ENCODE measurements around the gene SP140L. TPM values are rescaled to one million over a fixed set of nuclear protein-coding genes. Genes with fewer than 3 reads are reported as not detected.
"Not testable (repeated sequence)": the region's sequence is repeated elsewhere in the genome, so short reads cannot be mapped to it uniquely, and the experiment has no call there.

SP140L gene
- polyA plus RNA-seq, 1 of the 3 experiments (the other 2 are of a cell fraction): 13.5 TPM

- no peak for TF ChIP-seq CTCF (IDR thresholded peaks at IDR 0.05)
Measured at GRCh38 chr2:230405824-230406223, 78.8 kb downstream of the SP140L start (continued).

GRCh38 chr2:230408244-230408842 lies 81.3 kb downstream of the SP140L start:
- Histone ChIP-seq H4K20me1 (ENCODE audit: insufficient read depth) (no peaks in the 10 kb centered on the region), H2AFZ (ENCODE audit: low read depth) (no peak overlapping the region), H3K9ac (no peak overlapping the region), H3K27me3 (ENCODE audit: insufficient read depth) (no peaks in the 10 kb centered on the region), H3K27ac (ENCODE audit: low read depth in 2 of 2, low read length in 1 of 2) (peak overlapping the region in 1 of 2 experiments; percentile 70; a peak in 2 of 4 replicates), H3K9me2 (no peaks in the 10 kb centered on the region), H3K9me3 (no peaks in the 10 kb centered on the region), H3K4me1 (ENCODE audit: control insufficient read depth in 1 of 2, insufficient read depth in 2 of 2, low read depth in 1 of 2, low read length in 1 of 2) (peaks cover 12 to 13% of the 10 kb centered on the region in 2 experiments; a peak in 3 of 4 replicates), H3K79me2 (ENCODE audit: insufficient read depth) (no peaks in the 10 kb centered on the region), H3F3A (replicated peaks; ENCODE audit: insufficient read depth) (peaks cover 15% of the 10 kb centered on the region), H3K4me3 (ENCODE audit: low read depth in 2 of 2, low read length in 1 of 2) (no peak overlapping the region), H3K4me2 (0 out of 2 replicates have a peak overlapping the region, but pooled peaks have one; percentile 31), H3K36me3 (replicated peaks in 1 of 2; ENCODE audit: control insufficient read depth in 1 of 2, insufficient read depth in 2 of 2, low read length in 1 of 2) (peaks cover 4 to 9% of the 10 kb centered on the region in 2 experiments)
- TF ChIP-seq IRF3 (IDR thresholded peaks at IDR 0.05; ENCODE audit: low read depth, low read length) (no peak), SIN3A (IDR thresholded peaks at IDR 0.05; ENCODE audit: borderline replicate concordance, low read depth, low read length) (no peak), RXRA (IDR thresholded peaks at IDR 0.05; ENCODE audit: borderline replicate concordance, low read depth) (no peak), NFIC (IDR thresholded peaks at IDR 0.05; ENCODE audit: borderline replicate concordance) (peak; percentile 84), GATA2 (CRISPR knock-in tag; IDR thresholded peaks at IDR 0.05) (no peak), TCF12 (IDR thresholded peaks at IDR 0.05) (peak; percentile 40), CHD2 (IDR thresholded peaks at IDR 0.05; ENCODE audit: low read length, partially characterized antibody) (no peak), NRF1 (IDR thresholded peaks at IDR 0.05; ENCODE audit: low read depth, low read length) (no peak), GABPA (IDR thresholded peaks at IDR 0.05; ENCODE audit: low read depth) (no peak), PBX3 (IDR thresholded peaks at IDR 0.05) (no peak), USF2 (IDR thresholded peaks at IDR 0.05; ENCODE audit: borderline replicate concordance, low read depth, low read length) (no peak), EP300 (IDR thresholded peaks at IDR 0.05; ENCODE audit: borderline replicate concordance in 1 of 2, low read depth in 1 of 2, low read length in 1 of 2) (0 out of 4 replicates have a peak, but pooled peaks of 1 of the 2 experiments have one; percentile 12), POLR2AphosphoS5 (IDR thresholded peaks at IDR 0.05; ENCODE audit: low read depth, low read length) (0 out of 2 replicates have a peak, but pooled peaks have one; percentile 11), CTCF (IDR thresholded peaks at IDR 0.05) (no peak), MAX (IDR thresholded peaks at IDR 0.05; ENCODE audit: low read depth) (peak; percentile 74), YY1 (IDR thresholded peaks at IDR 0.05; ENCODE audit: low read depth) (no peak)
- POLR2A ChIA-PET: no interaction called here
- CTCF ChIA-PET: interaction anchor here (1.7 kb wide), 1 partner anchor 9 kb away, joined by 3 read pairs; no protein-coding TSS in a partner anchor
- no peak for DNase-seq
- WGBS (ENCODE audit: low lambda C conversion rate): 12% methylated on average over 3 of the region's 3 CpGs

GRCh38 chr2:230409316-230409715 lies 82.3 kb downstream of the SP140L start:
- POLR2A ChIA-PET; H3K27ac ChIP-seq (ENCODE audit: low read depth in 2 of 2, low read length in 1 of 2): not testable (repeated sequence)

More at GRCh38 chr2:230409316-230409715, 82.3 kb downstream of the SP140L start:
- H4K20me1 ChIP-seq (ENCODE audit: insufficient read depth); H3K36me3 ChIP-seq (replicated peaks in 1 of 2; ENCODE audit: control insufficient read depth in 1 of 2, insufficient read depth in 2 of 2, low read length in 1 of 2); DNase-seq; H3K79me2 ChIP-seq (ENCODE audit: insufficient read depth); CTCF ChIA-PET; H3K9me3 ChIP-seq; H2AFZ ChIP-seq (ENCODE audit: low read depth); H3K9ac ChIP-seq; H3K9me2 ChIP-seq; H3K4me3 ChIP-seq (ENCODE audit: low read depth in 2 of 2, low read length in 1 of 2); H3K27me3 ChIP-seq (ENCODE audit: insufficient read depth): not testable (repeated sequence)
- Histone ChIP-seq H3K4me1 (ENCODE audit: control insufficient read depth in 1 of 2, insufficient read depth in 2 of 2, low read depth in 1 of 2, low read length in 1 of 2) (peaks cover 12 to 13% of the 10 kb centered on the region in 2 experiments; a peak in 3 of 4 replicates), H3K4me2 (peak overlapping the region; percentile 31; the same call in 1 of the 2 replicates), H3F3A (replicated peaks; ENCODE audit: insufficient read depth) (peaks cover 15% of the 10 kb centered on the region)
- 47% methylated on average over 2 of the region's 2 CpGs for WGBS (ENCODE audit: low lambda C conversion rate)

Measured in SK-N-SH (cell line).